Upper lobe of left lung (tissue), 6 donors: ENCODE results near the gene FAM193B. TPM values are rescaled to one million over a fixed set of nuclear protein-coding genes. Genes with fewer than 3 reads are reported as not detected.
A peak's percentile ranks its signal among the peaks of the same experiment; 100 is the strongest.

Source experiments
- ATAC-seq, 2 donors: fragments of 200-7000 bp; cut with Tn5 transposase; one replicate each; pipeline ENCODE4 v1.9.1; 2022; ENCODE audit warnings: mild to moderate bottlenecking in 2 of 2, moderate library complexity in 2 of 2; ENCODE audit not compliant: low FRiP score in 2 of 2
- DNase-seq, 2 donors: peaks; one replicate each; pipeline ENCODE4 v3.0.0-alpha.2; 2019 to 2020
- H3K27ac ChIP-seq, 4 donors: fragments of 200-600 bp; sonication (generic); one replicate each; pipeline ENCODE4 v1.5.1; 2016 to 2019
- H3K27me3 ChIP-seq, 4 donors: fragments of 200-600 bp; sonication (generic); one replicate each; pipeline ENCODE4 v1.5.1; 2017 to 2019
- H3K36me3 ChIP-seq, 4 donors: fragments of 200-600 bp; sonication (generic); one replicate each; pipeline ENCODE4 v1.5.1; 2016 to 2019
- H3K4me1 ChIP-seq, 4 donors: fragments of 200-600 bp; sonication (generic); one replicate each; pipeline ENCODE4 v1.5.1; 2018 to 2019
- H3K4me3 ChIP-seq, 4 donors: fragments of 200-600 bp; sonication (generic); one replicate each; pipeline ENCODE4 v1.5.1; 2017 to 2019; ENCODE audit warnings: mild to moderate bottlenecking in 2 of 4, moderate library complexity in 1 of 4
- H3K9me3 ChIP-seq, 4 donors: fragments of 200-600 bp; sonication (generic); one replicate each; pipeline ENCODE4 v1.5.1; 2018 to 2019
- CTCF ChIP-seq, 6 experiments: fragments of 450-650 bp in 4 of 6; fragments of 200-600 bp in 2 of 6; sonication (generic) in 2 of 6; IDR thresholded peaks; one replicate each; pipeline ENCODE4 v1.5.1; 2016 to 2019; ENCODE audit warnings: antibody characterized with exemption in 6 of 6
- EP300 ChIP-seq, 4 donors: sonication (generic); formaldehyde crosslinking; IDR thresholded peaks; one replicate each; pipeline ENCODE4 v1.5.1; 2017; ENCODE audit warnings: antibody characterized with exemption in 4 of 4, control low read depth in 2 of 4
- POLR2A ChIP-seq, 4 donors: fragments of 450-650 bp; IDR thresholded peaks; one replicate each; pipeline ENCODE4 v1.5.1; 2016 to 2017; ENCODE audit warnings: antibody characterized with exemption in 4 of 4, mild to moderate bottlenecking in 2 of 4
- POLR2AphosphoS5 ChIP-seq, 2 donors: sonication (generic); formaldehyde crosslinking; IDR thresholded peaks; one replicate each; pipeline ENCODE4 v1.5.1; 2017; ENCODE audit warnings: antibody characterized with exemption in 2 of 2
- WGBS, 2 donors: methylation state at CpG; one replicate each; pipeline ENCODE4 v1.1.5; 2017 to 2018; 5-methylcytosine and 5-hydroxymethylcytosine counted together
- total RNA-seq, 6 donors: library from RNA; depleted of rRNA in 4 of 6; stranded (reverse); fragments of >200 nt in 4 of 6; gene quantifications; one replicate each; pipeline versions ENCODE4 v1.1.0 to v1.2.1, GENCODE V29; 2016 to 2021
- donor health status: DM: no; HTN: no; CAD: no; lungs with moderate emphysema.
- donor health status: DM: no; HTN: yes; CAD: no; lungs with severe emphysema.

The FAM193B gene
- total RNA-seq, 6 donors from 2014 or later, result 45.1 to 421 (median 91.4) TPM

DNA sequence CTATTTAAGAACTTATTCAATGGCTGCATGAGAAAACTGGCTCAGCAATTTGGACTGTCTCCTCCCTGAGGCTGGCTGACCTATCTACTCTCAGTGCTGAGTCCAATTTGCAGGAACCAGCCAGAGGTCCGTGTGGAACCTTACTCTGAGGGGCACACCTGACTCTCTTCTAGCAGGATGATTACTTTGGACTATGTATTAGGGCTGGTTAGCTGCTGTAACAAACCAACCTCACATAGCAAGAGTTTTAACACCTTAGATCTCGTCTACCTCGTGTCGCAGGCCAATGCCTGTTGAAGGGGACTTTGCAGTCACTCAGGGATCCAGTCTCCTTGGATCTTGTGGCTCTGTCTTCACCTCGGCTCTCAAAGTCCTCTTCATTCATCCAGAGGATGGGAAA, 3.4 kb upstream of the FAM193B start:
- H3K27ac ChIP-seq, result no peak overlapping the region
- 83 to 91% methylated on average over 4 to 5 of the region's 5 CpGs for WGBS, 2 donors
- peaks cover 0 to 4% (median 0%) of the 10 kb centered on the region in 4 donors for H3K9me3 ChIP-seq
- H3K4me1 ChIP-seq, result peaks cover 7 to 17% (median 15%) of the 10 kb centered on the region in 4 donors
- H3K27me3 ChIP-seq, result no peaks in the 10 kb centered on the region
- no peak for TF ChIP-seq CTCF (IDR thresholded peaks at IDR 0.05)
- no peak for TF ChIP-seq POLR2A (IDR thresholded peaks at IDR 0.05)
- no peak for DNase-seq
- H3K36me3 ChIP-seq, result no peaks in the 10 kb centered on the region
- ATAC-seq, result no peak
- H3K4me3 ChIP-seq, result no peak overlapping the region

DNA sequence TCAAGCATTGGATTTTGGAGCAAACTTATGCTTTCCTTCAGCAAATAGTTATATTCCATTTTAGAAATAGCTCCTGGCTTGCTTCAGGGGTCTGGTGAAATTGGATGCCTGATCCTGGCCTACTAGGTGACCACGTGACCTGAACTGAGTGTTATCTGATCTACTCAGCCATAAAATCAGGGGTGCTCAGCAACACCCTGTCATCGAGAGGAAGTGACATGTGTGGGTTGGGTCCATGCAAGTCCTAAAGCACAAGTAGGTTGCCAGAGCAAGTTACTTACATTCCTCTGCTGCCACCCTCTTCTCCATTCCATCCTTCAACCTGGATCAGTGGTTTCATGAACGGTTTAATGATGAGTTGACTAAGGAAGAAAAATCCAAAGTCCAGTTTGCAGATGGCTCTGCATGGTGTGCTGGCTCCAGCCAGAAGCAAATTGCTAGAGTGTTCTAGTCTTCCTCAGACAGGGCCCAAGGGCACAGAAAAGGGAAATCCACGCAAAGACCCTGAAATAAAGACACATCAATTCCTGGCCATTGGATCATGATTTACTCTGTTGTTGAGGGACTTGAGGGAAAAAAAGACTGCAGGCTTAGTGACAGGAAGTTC, 2.8 kb upstream of the FAM193B start:
- no peak for TF ChIP-seq POLR2AphosphoS5 (IDR thresholded peaks at IDR 0.05)
- no peak for TF ChIP-seq CTCF (IDR thresholded peaks at IDR 0.05)
- TF ChIP-seq POLR2A (IDR thresholded peaks at IDR 0.05), result no peak
- TF ChIP-seq EP300 (IDR thresholded peaks at IDR 0.05), result no peak
- Histone ChIP-seq H3K27ac (no peak overlapping the region), H3K36me3 (peaks cover 0 to 3% (median 0%) of the 10 kb centered on the region in 4 donors), H3K4me3 (no peak overlapping the region), H3K9me3 (peaks cover 0 to 4% (median 0%) of the 10 kb centered on the region in 4 donors), H3K4me1 (peaks cover 13 to 24% (median 21%) of the 10 kb centered on the region in 4 donors), H3K27me3 (no peaks in the 10 kb centered on the region)
- ATAC-seq (no peak), DNase-seq (no peak)
- WGBS, 2 donors, result 48 to 57% methylated on average over 4 of the region's 4 CpGs

DNA sequence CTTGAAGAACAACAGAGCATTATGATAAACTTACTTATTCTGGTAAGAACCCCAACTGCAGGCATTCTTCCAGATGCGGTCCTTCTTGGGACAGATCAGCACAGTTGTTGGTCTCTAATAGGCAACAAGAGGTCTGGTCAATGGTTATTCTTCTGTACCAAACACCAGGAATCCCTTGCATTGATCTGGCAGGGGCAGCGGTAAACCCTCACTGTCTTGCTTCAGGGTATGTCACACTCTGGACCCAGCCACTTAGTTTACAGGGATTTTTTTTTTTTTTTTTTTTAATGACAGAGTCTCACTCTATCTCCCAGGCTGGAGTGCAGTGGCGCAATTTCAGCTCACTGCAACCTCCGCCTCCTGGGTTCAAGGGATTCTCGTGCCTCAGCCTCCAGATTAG, 1.3 kb upstream of the FAM193B start:
- Histone ChIP-seq H3K9me3 (no peaks in the 10 kb centered on the region), H3K27ac (no peak overlapping the region), H3K36me3 (peaks cover 0 to 11% (median 2%) of the 10 kb centered on the region in 4 donors), H3K27me3 (no peaks in the 10 kb centered on the region), H3K4me3 (no peak overlapping the region), H3K4me1 (peaks cover 13 to 31% (median 24%) of the 10 kb centered on the region in 4 donors)
- TF ChIP-seq POLR2A (IDR thresholded peaks at IDR 0.05) (no peak), CTCF (IDR thresholded peaks at IDR 0.05) (no peak), POLR2AphosphoS5 (IDR thresholded peaks at IDR 0.05) (no peak), EP300 (IDR thresholded peaks at IDR 0.05) (no peak)
- ATAC-seq, result no peak
- no peak for DNase-seq
- 94 to 95% methylated on average over 5 of the region's 5 CpGs for WGBS, 2 donors

DNA sequence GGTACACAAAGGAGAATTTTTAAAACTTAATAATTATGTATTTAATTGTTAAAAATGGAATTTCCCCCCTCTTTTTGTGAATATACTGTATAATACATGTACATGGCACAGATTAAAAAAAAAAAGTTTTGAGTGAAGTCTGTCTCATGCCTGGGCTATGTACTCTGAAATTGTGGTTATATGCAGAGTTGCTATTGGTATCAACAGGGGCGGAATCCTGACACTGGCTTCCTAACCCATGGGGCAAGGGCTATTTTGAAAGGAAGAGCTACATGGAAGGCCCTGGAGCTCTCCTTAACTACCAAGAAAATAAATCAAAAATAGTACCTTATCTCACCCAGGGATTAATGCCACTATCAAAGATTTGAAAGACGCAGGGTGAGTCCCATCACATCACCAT, 865 bp upstream of the FAM193B start:
- TF ChIP-seq CTCF (IDR thresholded peaks at IDR 0.05) (no peak), POLR2AphosphoS5 (IDR thresholded peaks at IDR 0.05) (no peak), EP300 (IDR thresholded peaks at IDR 0.05) (no peak), POLR2A (IDR thresholded peaks at IDR 0.05) (no peak)
- DNase-seq (no peak), ATAC-seq (no peak)
- Histone ChIP-seq H3K9me3 (no peaks in the 10 kb centered on the region), H3K27me3 (no peaks in the 10 kb centered on the region), H3K36me3 (peaks cover 0 to 15% (median 2%) of the 10 kb centered on the region in 4 donors), H3K4me3 (peak overlapping the region in 2 of 4 donors; percentile 98 to 100), H3K4me1 (peaks cover 13 to 31% (median 24%) of the 10 kb centered on the region in 4 donors), H3K27ac (no peak overlapping the region)
- WGBS, 2 donors, result 100% methylated on average over 2 of the region's 2 CpGs
